ENCODE results near the gene ADCK1.
"Not testable (repeated sequence)": the region's sequence is repeated elsewhere in the genome, so short reads cannot be mapped to it uniquely, and the experiment has no call there.

The ADCK1 gene

DNA sequence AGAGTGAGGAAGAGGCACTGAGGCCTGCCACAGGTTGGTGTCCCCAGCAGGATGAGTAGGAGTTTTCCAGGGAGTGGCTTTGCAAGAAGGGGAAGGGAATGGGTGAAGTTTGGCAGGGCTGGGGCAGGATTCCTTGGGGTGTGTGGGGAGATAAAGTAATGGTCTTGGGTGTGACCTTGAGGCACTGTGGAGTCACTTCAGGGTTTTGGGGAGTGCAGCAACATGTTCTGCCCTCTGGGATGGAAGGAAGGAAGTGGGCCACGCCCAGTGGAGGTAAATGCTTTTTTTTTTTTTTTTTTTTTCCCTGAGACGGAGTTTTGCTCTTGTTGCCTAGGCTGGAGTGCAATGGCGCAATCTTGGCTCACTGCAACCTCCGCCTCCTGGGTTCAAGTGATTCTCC, 108.9 kb downstream of the ADCK1 start:
- DNase-seq = no peak

DNA sequence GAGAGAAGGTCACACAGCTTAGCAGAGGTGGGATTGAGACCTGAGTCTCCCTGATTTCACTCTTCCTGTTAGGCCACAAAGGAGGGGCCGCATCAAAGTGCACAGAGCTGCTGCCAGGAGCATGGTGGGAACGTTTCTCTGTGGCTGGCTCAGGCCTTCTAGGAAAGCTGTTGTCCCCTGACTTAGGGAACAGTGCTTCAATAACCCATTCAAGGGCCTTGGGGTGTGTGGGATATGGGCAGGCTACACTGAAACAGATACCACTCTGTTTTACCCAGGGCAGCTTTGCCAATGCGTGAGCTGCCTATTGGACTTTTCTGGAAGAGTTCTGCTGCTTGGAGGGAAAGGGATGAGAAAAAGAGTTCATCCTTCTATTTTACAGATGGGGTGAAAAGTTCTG, 110.0 kb downstream of the ADCK1 start:
- no peak for DNase-seq

DNA sequence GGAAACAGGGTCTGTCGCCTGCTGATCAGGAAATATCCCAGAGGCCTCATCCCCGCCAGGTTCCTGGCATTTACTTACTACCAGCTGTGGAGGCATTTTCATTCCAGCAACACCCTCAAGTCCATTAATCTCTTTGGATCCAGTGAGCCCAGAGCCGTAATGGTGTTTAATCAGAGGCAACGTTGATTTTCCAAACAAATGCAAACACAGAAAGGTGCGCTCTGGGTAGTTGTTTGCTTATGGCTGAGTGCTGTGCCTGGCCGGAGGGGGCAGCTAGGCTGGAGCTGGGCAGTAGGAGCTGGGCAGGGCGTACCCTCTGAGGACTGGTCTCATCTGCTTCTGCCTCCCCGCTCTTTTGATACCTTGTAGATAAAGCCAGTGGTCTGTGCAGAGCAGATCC, 110.6 kb downstream of the ADCK1 start:
- DNase-seq = no peak

DNA sequence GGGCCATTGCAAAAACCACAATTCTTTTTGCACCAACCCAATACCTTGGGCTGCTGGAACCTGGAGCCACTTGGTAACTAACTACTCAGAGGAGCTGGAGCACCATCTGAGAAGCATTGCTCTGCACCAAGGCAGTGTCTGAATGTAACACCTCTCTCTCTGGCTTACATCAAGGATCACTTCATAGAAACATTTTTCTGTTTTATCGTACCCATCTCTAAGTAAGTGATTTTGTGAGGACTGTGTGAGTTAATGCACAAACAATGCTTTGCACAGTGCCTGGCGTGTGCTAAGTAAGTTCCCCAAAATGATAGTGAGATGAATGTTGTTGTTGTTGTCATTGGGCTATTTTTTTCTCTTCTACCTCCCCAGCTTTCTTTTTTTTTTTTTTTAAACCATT, 111.4 kb downstream of the ADCK1 start:
- DNase-seq = no peak

DNA sequence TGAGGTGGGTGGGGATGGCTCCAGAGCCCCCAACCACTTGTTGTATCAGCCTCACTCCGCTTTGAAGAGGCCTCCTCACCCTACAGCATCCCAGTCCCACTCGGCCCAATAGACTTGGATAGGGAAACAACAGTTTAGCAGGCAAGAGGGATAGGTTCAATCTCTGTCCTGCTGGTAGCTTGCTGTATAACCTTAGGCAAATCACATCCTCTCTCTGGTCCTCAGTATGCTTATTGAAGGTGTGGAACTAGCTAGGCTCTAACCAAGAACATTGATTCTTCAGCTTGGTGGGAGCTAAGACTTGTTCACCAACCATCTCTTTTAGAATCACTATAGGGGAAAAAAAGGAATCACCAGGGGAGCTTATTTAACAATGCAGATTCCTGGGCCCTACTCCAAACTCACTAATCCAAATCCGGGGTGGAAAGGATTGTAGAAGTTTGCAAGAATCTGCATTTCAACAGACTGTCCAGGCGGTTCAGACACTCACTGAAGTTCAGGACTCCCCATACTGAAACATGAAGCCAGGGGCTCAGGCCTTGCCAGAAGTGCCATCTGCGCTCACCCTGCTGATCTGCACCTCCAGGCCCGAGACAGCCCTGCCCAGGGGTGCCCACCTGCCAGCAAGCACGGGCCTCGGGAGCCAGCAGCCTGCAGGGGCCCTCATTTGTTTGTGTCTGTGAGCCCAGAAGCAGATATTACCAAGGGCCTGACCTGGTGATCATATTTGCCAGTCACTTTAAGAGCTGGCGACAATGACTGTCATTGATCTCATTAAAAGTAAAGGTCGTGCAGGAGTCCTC, 113.0 kb downstream of the ADCK1 start:
- no peak for DNase-seq

DNA sequence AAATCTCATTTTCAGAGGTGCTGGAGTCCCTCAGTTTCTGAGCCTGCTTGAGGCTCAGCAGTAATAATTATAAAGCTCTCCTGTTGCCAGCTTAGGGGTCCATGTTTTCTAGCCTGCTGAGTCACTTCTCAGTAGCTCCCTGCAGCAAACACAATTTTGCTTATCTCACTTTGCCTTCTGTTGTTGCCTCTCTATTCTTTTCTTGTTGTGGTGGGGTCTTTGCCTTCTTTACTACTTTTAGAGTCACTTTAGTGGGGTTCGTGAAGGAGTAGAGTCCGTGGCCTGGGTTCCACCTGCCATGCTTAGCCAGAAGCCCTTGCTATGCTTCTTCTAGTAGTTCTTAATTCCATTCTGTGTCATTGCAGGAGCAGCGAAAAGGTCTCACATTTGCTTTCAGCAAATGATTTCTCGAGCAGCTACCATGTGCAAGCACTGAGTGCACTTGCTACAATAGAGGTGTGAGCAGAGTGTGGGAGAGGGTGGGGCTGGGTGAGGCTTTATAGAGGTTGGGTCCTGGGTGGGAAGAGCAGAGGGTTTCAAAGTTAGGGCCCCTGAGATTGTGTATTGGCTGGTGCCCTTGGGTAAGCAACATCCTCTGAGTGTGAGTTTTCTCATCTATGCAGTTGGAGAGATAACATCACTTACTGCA, 114.3 kb downstream of the ADCK1 start:
- no peak for DNase-seq

DNA sequence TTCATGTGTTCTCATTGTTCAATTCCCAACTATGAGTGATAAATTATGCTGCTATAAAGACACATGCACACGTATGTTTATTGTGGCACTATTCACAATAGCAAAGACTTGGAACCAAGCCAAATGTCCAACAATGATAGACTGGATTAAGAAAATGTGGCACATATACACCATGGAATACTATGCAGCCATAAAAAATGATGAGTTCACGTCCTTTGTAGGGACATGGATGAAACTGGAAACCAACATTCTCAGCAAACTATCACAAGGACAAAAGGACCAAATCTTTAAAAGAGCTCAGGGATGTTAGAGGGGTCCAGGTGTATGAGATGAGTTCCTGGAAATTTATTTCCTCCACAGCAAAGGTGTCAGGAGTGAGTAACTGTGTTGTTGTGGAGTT, 115.5 kb downstream of the ADCK1 start:
- DNase-seq = not testable (repeated sequence)

DNA sequence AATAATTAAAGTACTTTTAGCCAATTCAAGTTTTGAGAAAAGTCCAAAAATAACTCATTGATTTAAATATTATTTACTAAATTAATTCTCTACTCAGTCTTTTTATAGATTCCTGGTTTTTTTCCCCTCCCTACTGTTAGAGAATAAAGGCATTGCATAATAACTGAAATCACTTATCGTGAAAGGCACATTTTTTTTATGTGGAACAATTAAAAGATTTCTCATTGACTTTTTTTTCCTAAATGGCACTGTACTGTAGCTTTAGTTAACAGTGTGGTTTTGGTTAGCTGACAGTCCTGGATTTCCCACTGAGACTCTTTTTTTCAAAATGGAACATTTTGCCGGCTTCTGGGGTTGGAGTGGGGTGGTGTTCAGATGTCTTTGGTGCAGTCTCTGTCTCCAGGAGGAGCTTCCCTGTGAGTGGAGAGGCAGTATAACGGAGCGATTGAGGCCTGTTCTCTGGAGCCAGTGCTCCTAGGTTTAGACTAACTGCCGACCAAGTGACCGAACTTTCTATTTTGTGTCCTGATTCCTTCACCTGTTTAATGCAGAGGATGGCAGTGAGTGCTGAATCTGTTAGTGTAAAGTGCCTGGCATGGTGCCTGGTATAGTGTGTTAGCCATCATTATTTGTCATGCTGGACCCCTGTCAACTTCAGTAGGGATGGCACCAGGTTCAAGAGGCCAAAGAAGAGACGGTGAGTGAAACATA, 117.7 kb downstream of the ADCK1 start:
- no peak for DNase-seq

DNA sequence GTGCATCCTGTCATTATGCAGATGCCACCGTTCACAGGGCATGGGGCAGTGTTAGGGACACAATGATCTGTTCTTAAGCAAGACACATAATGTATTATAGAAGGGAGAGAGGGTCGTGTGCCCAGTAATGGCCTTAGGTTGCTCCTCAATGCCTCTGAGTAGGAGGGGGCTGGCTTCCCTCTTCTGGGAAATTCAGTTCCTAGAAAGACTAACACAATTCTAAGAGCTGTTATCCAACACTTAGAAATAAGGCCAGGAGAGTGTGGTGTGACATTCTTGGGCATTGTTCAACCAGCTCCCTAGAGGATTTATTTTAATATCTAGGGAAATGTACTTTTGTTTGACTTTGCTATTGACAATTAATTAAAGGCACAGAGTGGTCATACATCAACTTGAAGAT, 118.5 kb downstream of the ADCK1 start:
- DNase-seq = no peak

DNA sequence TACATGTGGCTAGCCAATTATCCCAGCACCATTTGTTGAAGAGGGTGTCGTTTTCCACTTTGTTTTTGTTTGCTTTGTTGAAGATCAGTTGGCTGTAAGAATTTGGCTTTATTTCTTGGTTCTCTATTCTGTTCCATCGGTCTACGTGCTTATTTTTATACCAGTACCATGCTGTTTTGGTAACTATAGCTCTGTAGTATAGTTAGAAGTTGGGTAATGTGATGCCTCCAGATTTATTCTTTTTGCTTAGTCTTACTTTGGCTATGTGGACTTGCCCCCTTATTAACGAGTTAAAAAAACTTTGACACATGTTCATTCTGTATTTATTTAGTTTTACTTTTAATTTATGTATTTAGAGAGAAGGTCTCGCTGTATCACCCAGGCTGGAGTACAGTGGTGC, 120.4 kb downstream of the ADCK1 start:
- DNase-seq = no peak

DNA sequence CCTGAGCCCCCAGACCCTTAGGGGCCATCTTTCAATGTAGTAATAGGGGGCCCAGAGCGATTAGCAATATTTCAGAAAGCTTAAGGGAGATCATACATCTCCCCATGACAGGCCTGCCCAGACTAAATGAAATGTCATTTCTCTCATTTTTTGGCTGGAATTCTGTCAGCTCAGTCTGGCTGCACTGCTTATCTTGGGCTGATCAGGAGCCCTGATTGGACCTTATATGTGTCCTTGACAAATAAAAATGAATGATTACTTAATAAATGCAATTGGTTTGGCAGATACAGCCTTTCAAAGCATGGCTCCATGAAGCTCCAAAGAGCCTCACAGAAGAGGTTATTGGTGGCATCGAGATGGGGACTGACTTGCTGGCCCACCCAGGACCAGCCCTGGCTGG, 121.9 kb downstream of the ADCK1 start:
- DNase-seq = no peak

DNA sequence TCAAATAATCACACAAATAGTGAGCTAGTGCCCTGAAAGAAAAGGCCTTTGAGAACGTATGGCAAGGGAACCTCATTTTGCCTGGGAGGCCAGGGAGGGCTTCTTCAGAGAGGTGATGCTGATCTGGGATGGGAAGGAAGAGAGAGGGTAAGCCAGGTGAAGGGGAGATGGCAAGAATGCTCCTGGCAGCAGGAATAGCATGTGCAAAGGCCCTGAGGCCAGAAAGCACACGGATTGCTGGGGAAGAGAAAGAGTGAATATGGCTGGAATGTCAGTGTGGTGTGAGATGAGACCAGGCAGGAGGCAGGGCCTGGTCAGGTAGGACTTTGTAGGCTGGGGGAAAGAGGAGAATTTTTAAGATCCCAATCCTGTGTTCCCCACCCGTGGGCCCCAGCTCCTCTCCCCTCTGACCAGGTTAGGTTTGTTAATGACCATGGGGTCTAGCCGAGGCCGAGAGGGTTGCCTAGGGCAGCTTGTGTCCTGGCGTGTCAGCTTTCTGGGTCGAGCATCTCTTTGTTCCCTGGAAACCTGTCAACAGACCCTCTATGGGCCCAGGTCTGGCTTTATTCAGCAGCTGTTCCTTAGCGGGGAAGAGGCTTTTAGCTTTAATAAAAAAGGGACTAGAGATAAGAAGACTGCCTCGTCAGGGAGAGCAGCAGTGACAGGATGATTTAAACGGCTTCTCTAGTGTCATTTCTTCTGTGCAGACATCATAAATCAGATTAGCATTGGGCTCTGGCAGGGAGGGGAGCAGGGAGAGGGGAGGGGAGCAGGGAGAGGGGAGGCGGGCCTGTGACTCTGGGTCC, 123.4 kb downstream of the ADCK1 start:
- DNase-seq = no peak

DNA sequence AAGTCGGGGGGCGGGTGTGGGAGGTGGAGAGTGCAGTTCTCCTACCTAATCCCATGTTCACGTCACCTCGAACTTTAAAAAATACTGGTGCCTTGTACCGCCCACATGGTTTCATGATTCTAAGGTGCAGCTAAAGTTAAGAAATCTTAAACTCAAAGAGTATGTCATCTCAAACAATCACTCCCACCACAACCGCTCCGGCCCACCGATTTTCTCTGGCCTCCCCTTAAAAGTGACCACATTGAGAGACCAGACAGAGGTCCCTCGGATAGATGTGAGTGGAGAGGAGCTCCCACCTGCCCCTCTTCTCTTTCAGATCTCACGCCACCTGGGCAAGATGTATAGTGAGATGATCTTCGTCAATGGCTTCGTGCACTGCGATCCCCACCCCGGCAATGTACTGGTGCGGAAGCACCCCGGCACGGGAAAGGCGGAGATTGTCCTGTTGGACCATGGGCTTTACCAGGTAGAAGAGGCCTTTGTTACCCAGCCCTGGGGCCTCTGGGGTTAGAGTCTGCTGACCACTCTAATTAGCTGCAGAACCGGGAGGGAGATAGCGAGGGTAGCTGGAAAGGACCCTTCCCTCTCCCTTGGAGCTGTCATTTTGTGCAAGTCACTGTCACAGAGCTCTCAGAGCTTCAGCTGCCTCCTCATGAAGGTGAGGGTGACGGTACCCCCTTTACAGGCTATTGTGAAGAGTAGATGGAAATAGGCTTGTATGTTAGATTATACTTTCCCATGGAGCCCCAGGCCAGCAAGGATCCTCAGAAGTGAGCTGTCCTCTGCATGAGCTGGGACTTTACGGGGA, 124.4 kb downstream of the ADCK1 start:
- no peak for DNase-seq

DNA sequence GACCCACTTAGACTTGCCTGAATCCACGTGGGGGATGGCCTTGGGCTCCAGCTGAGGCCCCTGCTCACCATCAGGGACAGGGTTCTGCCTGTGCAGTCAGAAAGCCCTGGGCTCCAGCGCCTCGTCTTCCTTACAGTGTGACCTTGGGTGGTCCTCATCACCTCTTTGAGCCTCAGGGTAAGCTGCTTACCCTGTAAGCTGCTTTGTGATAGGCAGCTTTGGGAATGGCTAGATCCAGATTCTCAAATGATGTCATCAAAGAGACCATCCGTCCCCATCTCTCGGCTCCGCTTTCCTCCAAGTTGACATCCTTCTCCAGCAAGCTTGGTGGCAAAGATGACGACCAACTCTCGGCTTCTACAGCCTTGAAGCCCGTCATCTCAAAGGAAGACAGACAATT, 127.0 kb downstream of the ADCK1 start:
- DNase-seq = no peak

DNA sequence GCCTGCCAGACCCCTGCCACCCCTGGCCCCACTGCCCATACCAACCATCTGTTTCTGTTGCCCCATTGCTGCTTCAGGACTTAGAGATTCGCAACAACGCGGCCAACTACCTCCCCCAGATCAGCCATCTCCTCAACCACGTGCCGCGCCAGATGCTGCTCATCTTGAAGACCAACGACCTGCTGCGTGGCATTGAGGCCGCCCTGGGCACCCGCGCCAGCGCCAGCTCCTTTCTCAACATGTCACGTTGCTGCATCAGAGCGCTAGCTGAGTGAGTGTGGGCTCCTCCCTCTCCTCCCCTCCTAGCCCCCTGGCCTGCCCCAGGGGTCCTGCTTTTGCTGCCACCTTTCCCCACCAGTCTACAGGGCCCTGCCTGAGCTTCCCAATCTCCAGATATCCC, 131.5 kb downstream of the ADCK1 start:
- no peak for DNase-seq

DNA sequence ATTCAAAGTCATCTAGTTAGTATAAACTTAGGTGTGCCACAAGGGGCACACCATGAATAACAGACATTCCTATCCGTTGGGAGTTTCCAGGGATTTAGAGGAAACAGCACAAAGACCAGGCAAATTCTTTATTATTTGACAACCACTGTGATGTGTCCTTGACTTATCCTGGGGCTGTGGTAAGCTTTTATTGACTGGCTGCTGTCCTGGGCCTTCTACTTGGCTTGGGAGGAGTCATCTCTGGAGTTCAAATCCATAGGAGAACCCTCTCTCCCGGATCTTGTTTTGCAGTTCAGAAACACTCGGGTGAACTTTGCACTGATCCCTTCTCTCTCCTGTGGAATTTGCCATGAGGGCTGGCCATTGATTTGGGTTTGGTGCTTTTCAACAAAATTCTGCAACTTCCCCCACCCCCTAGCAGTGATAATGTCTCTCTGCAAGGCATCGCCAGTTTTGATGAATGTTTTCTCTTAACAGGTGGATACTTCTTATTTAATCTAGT, 136.3 kb downstream of the ADCK1 start:
- no peak for DNase-seq

DNA sequence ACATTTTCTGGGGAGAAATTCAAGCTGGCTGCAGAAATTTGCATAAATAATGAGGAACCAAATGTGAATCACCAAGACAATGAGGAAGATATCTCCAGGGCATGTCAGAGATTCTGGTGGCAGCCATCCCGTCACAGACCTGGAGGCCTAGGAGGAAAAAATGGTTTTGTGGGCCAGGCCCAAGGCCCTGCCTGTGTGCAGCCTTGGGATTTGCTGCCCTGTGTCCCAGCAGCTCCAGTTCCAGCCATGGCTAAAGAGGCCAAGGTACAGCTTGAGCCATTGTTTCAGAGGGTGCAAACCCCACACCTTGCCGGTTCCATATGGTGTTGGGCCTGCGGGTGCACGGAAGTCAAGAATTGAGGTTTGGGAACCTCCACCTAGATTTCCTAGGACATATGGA, 147.5 kb downstream of the ADCK1 start:
- DNase-seq = no peak

DNA sequence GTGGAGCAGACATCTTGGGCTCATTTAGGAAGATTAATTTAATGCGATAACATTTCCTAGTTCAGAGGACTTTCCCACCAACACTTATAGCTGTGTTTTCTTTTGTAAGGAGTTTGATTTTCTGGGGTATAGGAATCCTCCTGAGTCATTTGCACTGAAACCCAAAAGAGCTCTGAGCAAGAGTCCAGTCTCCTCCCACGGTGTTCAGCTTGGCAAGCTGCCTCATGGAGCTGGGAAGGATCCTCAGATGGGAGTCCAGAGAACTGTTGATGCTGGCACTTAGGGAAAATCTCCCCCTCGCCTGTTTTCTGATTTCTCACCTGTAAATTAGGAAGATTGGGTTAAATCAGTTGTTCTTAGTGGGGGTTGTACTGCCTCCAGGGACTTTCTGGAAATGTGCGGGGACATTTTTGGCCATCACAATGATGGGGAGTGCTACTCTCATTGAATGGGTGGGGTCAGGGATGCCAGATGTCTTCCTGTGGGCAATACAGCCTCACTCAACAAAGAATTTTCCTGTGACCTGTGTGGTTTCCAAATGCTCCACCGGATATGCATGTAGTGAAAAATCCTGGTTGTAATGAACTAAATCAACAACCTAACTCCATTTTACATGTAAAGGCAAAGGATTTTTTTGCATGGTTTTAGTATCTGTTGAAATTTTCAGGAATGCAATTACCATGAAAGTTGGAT, 150.6 kb downstream of the ADCK1 start:
- DNase-seq = no peak

DNA sequence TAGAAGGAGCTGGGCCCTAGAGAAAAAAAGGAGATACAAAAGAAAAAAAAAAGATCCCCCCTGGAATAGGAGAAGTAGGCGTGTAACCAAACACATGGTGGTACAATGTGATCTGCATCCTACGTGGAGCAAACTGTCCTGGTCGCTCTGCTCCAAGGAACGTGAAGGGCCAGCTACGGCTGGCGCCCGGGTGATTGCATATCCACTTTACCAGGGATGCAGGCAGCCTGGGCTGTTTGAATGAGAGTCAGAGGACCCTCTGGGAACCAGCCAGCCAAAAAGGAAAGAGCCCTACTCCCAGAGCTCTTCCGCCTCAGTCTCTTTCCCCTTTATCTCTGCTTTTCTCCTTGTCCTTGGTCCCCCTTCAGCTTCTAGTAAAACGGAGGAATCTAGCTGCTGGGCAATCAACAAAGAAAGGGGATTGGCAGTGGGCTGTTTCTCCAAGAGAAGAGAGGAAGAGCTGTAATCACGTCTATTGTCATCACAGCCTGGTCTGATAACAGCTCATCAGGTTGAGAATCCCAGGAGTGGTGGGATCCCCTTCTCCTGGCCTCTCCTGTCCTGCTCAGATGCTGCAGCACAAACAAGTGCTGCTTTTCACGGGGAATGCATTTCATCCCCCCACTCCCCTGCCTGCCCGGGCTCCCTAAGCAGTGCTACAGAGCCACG, 156.0 kb downstream of the ADCK1 start:
- no peak for DNase-seq

DNA sequence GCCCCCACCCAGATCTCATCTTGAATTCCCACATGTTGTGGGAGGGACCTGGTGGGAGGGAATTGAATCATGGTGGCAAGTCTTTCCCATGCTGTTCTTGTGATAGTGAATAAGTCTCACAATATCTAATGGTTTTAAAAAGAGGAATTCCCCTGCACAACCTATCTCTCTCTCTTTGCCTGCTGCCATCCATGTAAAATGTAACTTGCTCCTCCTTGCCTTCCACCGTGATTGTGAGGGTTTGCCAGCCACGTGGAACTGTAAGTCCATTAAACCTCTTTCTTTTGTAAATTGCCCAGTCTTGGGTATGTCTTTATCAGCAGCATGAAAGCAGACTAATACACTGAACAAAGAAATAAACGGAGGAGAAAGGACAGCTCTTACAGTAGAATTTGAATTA, 159.8 kb downstream of the ADCK1 start:
- not testable (repeated sequence) for DNase-seq

Measured in CD4-positive, alpha-beta T cell treated with Interferon gamma for 1 hour (primary cell).